Measurements from ENCODE around the gene GYG2.

- TF ChIP-seq POLR2AphosphoS5 (IDR thresholded peaks at IDR 0.05) (no peak), CTCF (IDR thresholded peaks at IDR 0.05) (no peak), POLR2A (IDR thresholded peaks at IDR 0.05) (no peak)
Observed at GRCh38 chrX:2784026-2784425, 44.7 kb upstream of the GYG2 start.

Measured in gastroesophageal sphincter (tissue), 3 donors.